H9 (cell line): ENCODE data around the gene ZBTB45. TPM values are rescaled to one million over a fixed set of nuclear protein-coding genes. Genes with fewer than 3 reads are reported as not detected.
A peak's percentile ranks its signal among the peaks of the same experiment; 100 is the strongest.

ENCODE experiments used
- DNase-seq: peaks from one replicate; pipeline ENCODE4 v3.0.0-alpha.2; 2017
- H2AFZ ChIP-seq: one replicate; pipeline ENCODE4 v1.6.1; 2013; ENCODE audit warnings: mild to moderate bottlenecking, low read length, control low read depth, moderate library complexity
- H2AK5ac ChIP-seq: 2 replicates; pipeline ENCODE4 v1.6.1; 2013; ENCODE audit warnings: low read length, control low read depth, mixed read lengths; ENCODE audit not compliant: insufficient read length
- H2BK120ac ChIP-seq: one replicate; pipeline ENCODE4 v1.6.1; 2013; ENCODE audit warnings: low read depth, mild to moderate bottlenecking, low read length, control low read depth, inconsistent platforms; ENCODE audit not compliant: poor library complexity, severe bottlenecking
- H2BK12ac ChIP-seq: 2 replicates; pipeline ENCODE4 v1.6.1; 2013; ENCODE audit warnings: low read length, control low read depth, mixed read lengths, low read depth; ENCODE audit not compliant: insufficient read length
- H2BK15ac ChIP-seq: 2 replicates; pipeline ENCODE4 v1.6.1; 2013; ENCODE audit warnings: low read depth, low read length, control low read depth
- H2BK20ac ChIP-seq: one replicate; pipeline ENCODE4 v1.6.1; 2013; ENCODE audit warnings: low read depth, mild to moderate bottlenecking, low read length, control low read depth, inconsistent platforms; ENCODE audit not compliant: poor library complexity, severe bottlenecking
- H2BK5ac ChIP-seq: 2 replicates; pipeline ENCODE4 v1.6.1; 2013; ENCODE audit warnings: low read length, control low read depth, mixed read lengths; ENCODE audit not compliant: insufficient read length
- H3K14ac ChIP-seq: 2 replicates; pipeline ENCODE4 v1.6.1; 2013; ENCODE audit warnings: low read length, control low read depth; ENCODE audit not compliant: insufficient read depth
- H3K18ac ChIP-seq: 2 replicates; pipeline ENCODE4 v1.6.1; 2013; ENCODE audit warnings: low read depth, mild to moderate bottlenecking, mixed read lengths, low read length, control low read depth; ENCODE audit not compliant: insufficient read length
- H3K23ac ChIP-seq: 2 replicates; pipeline ENCODE4 v1.6.1; 2013; ENCODE audit warnings: low read length, control low read depth, mixed read lengths, low read depth; ENCODE audit not compliant: insufficient read length
- H3K23me2 ChIP-seq: 2 replicates; pipeline ENCODE4 v1.6.1; 2013; ENCODE audit warnings: low read depth, mild to moderate bottlenecking, mixed read lengths, low read length, control low read depth; ENCODE audit not compliant: insufficient read length, poor library complexity, severe bottlenecking
- H3K27ac ChIP-seq: 2 replicates; pipeline ENCODE4 v1.5.1; 2013; ENCODE audit warnings: low read length, control low read depth, mixed read lengths, low read depth; ENCODE audit not compliant: insufficient read length
- H3K27me3 ChIP-seq: 2 replicates; pipeline ENCODE4 v1.6.1; 2013; ENCODE audit warnings: low read length, control low read depth, inconsistent platforms; ENCODE audit not compliant: insufficient read depth
- H3K4ac ChIP-seq: 2 replicates; pipeline ENCODE4 v1.6.1; 2013; ENCODE audit warnings: low read depth, mild to moderate bottlenecking, control low read depth, inconsistent platforms, low read length, moderate library complexity
- H3K4me1 ChIP-seq: 2 replicates; pipeline ENCODE4 v1.6.1; 2013; ENCODE audit warnings: low read length, control low read depth, inconsistent platforms; ENCODE audit not compliant: insufficient read depth
- H3K4me2 ChIP-seq: 2 replicates; pipeline ENCODE4 v1.6.1; 2013; ENCODE audit warnings: low read length, control low read depth, mixed read lengths; ENCODE audit not compliant: insufficient read length, insufficient read depth
- H3K56ac ChIP-seq: 2 replicates; pipeline ENCODE4 v1.6.1; 2013; ENCODE audit warnings: low read depth, mild to moderate bottlenecking, mixed read lengths, low read length, control low read depth; ENCODE audit not compliant: insufficient read length
- H3K79me1 ChIP-seq: 2 replicates; pipeline ENCODE4 v1.6.1; 2013; ENCODE audit warnings: low read depth, mild to moderate bottlenecking, moderate library complexity, low read length, control low read depth, inconsistent platforms; ENCODE audit not compliant: insufficient read depth, poor library complexity, severe bottlenecking
- H3K79me2 ChIP-seq: 2 replicates; pipeline ENCODE4 v1.6.1; 2013; ENCODE audit warnings: low read length, control low read depth, inconsistent platforms; ENCODE audit not compliant: insufficient read depth
- H3K9ac ChIP-seq: 2 replicates; pipeline ENCODE4 v1.6.1; 2013; ENCODE audit warnings: low read length, control low read depth, mixed read lengths; ENCODE audit not compliant: insufficient read length; ENCODE audit errors: extremely low read depth
- H3K9me3 ChIP-seq: one replicate; pipeline ENCODE4 v1.6.1; 2013; ENCODE audit warnings: low read depth, low read length, inconsistent platforms; ENCODE audit not compliant: control insufficient read depth
- H3T11ph ChIP-seq: one replicate; pipeline ENCODE4 v1.6.1; 2013; ENCODE audit warnings: mild to moderate bottlenecking, low read length, control low read depth, inconsistent platforms
- H4K20me1 ChIP-seq: one replicate; pipeline ENCODE4 v1.6.1; 2013; ENCODE audit not compliant: control insufficient read depth, insufficient read length, insufficient read depth
- H4K5ac ChIP-seq: 2 replicates; pipeline ENCODE4 v1.6.1; 2013; ENCODE audit warnings: low read depth, mild to moderate bottlenecking, mixed read lengths, low read length, control low read depth; ENCODE audit not compliant: insufficient read length
- H4K8ac ChIP-seq: replicated peaks from 2 replicates; pipeline ENCODE4 v1.6.1; 2013; ENCODE audit warnings: low read length, control low read depth, mixed read lengths, low read depth; ENCODE audit not compliant: insufficient read length
- H4K91ac ChIP-seq: 2 replicates; pipeline ENCODE4 v1.6.1; 2013; ENCODE audit warnings: low read depth, mild to moderate bottlenecking, moderate library complexity, mixed read lengths, low read length, control low read depth; ENCODE audit not compliant: insufficient read length
- H3K27ac Mint-ChIP-seq, 3 experiments: 2 replicates in 2 of 3; 3 replicates in 1 of 3; pipeline ENCODE4 v1.8.0; 2020 to 2021; ENCODE audit warnings: mixed read lengths in 3 of 3, mild to moderate bottlenecking in 1 of 3, moderate library complexity in 1 of 3
- H3K27me3 Mint-ChIP-seq: 2 replicates; pipeline ENCODE4 v1.8.0; 2021; ENCODE audit warnings: low read depth, mild to moderate bottlenecking, moderate library complexity, mixed read lengths
- H3K36me3 Mint-ChIP-seq, 3 experiments: 2 replicates in 2 of 3; 3 replicates in 1 of 3; pipeline ENCODE4 v1.8.0; 2020 to 2021; ENCODE audit warnings: low read depth in 3 of 3, mixed read lengths in 3 of 3; ENCODE audit not compliant: insufficient read depth in 1 of 3
- H3K4me1 Mint-ChIP-seq, 2 experiments: 2 replicates each; pipeline ENCODE4 v1.8.0; 2020; ENCODE audit warnings: mixed read lengths in 2 of 2
- H3K4me3 Mint-ChIP-seq, 2 experiments: 2 replicates in 1 of 2; 3 replicates in 1 of 2; pipeline ENCODE4 v1.8.0; 2020 to 2021; ENCODE audit warnings: mild to moderate bottlenecking in 2 of 2, mixed read lengths in 2 of 2, moderate library complexity in 1 of 2
- H3K9me3 Mint-ChIP-seq, 2 experiments: 2 replicates in 1 of 2; 3 replicates in 1 of 2; pipeline ENCODE4 v1.8.0; 2020; ENCODE audit warnings: mild to moderate bottlenecking in 2 of 2, mixed read lengths in 2 of 2, moderate library complexity in 1 of 2
- CTCF ChIP-seq: fragments of 200-600 bp; sonication (generic); conservative IDR thresholded peaks from 3 replicates; pipeline ENCODE4 v1.8.0; 2021; ENCODE audit warnings: antibody characterized with exemption, mild to moderate bottlenecking
- WGBS: extraction: QIAGEN DNeasy Blood & Tissue Kit; methylation state at CpG from one replicate; pipeline ENCODE4 v1.1.7; 2013; ENCODE audit warnings: missing lambda C conversion rate, low lambda C conversion rate, mixed read lengths; ENCODE audit not compliant: insufficient read length; ENCODE audit errors: extremely low coverage; 5-methylcytosine and 5-hydroxymethylcytosine counted together
- total RNA-seq: library from RNA; stranded (reverse); gene quantifications from 2 replicates; pipeline ENCODE4 v1.2.1, GENCODE V29; 2021

The ZBTB45 gene
- total RNA-seq, 1 experiment from 2014 or later: 18.7 TPM

GRCh38 chr19:58466760-58467589, 52.6 kb downstream of the ZBTB45 start, which contains the start of gene ZNF324:
Gene ZNF324, plus strand, starts transcription at chr19:58467080. Its CDS starts 2,106 bp downstream, at chr19:58469186.
- no peaks in the 10 kb centered on the region for H3K27me3 ChIP-seq
- DNase-seq: peak; percentile 98
- no peaks in the 10 kb centered on the region for H3K79me1 ChIP-seq
- H3K4me2 ChIP-seq: peak within 1 kb of the TSS; percentile 73
- no peaks in the 10 kb centered on the region for H3K79me2 ChIP-seq
- H4K8ac ChIP-seq: no peak within 1 kb of the TSS
- H4K20me1 ChIP-seq: no peaks in the 10 kb centered on the region
- no peak within 1 kb of the TSS for H2BK120ac ChIP-seq
- no peak within 1 kb of the TSS for H2BK15ac ChIP-seq
- H2BK12ac ChIP-seq: no peak within 1 kb of the TSS
- no peak within 1 kb of the TSS for H3K14ac ChIP-seq
- H2BK20ac ChIP-seq: no peak within 1 kb of the TSS
- H3K27ac Mint-ChIP-seq: no peak within 1 kb of the TSS; a peak in 1 of 7 replicates
- H3K9ac ChIP-seq: no peak within 1 kb of the TSS
- H3K4ac ChIP-seq: no peak within 1 kb of the TSS
- no peaks in the 10 kb centered on the region for H3K4me1 ChIP-seq
- H3K27me3 Mint-ChIP-seq: peaks cover 9% of the 10 kb centered on the region
- no peaks in the 10 kb centered on the region for H3K9me3 ChIP-seq
- no peak within 1 kb of the TSS for H3K18ac ChIP-seq
- no peak for TF ChIP-seq CTCF
- no peak within 1 kb of the TSS for H4K5ac ChIP-seq
- H3K23ac ChIP-seq: no peak within 1 kb of the TSS
- WGBS: no CpG with 5 or more reads among the region's 92 CpGs
- H2AFZ ChIP-seq: peak within 1 kb of the TSS; percentile 70
- H3K9me3 Mint-ChIP-seq: no peaks in the 10 kb centered on the region; a peak in 1 of 5 replicates
- no peak within 1 kb of the TSS for H3K27ac ChIP-seq
- no peak within 1 kb of the TSS for H3T11ph ChIP-seq
- H2AK5ac ChIP-seq: no peak within 1 kb of the TSS
- no peak within 1 kb of the TSS for H3K56ac ChIP-seq
- H3K4me1 Mint-ChIP-seq: peaks cover 10 to 14% of the 10 kb centered on the region in 2 experiments
- no peak within 1 kb of the TSS for H2BK5ac ChIP-seq
- H3K4me3 Mint-ChIP-seq: peak within 1 kb of the TSS; percentile 79 to 84
- H3K36me3 Mint-ChIP-seq: peaks cover under 1 to 7% (median 2%) of the 10 kb centered on the region in 3 experiments; a peak in 4 of 7 replicates
- H3K23me2 ChIP-seq: no peaks in the 10 kb centered on the region
- no peak within 1 kb of the TSS for H4K91ac ChIP-seq
